Stimulated activated naive CD8-positive, alpha-beta T cell treated with anti-CD3 and anti-CD28 coated beads, Interleukin-15, amount 100 ng/mL, for 72 hours (primary cell): ENCODE results near the gene TRDN.
"Not testable (repeated sequence)": the region's sequence is repeated elsewhere in the genome, so short reads cannot be mapped to it uniquely, and the experiment has no call there.

ENCODE experiments used
- ATAC-seq: fragments of 150-1000 bp; cut with Tn5 transposase; 2 replicates; pipeline ENCODE4 v1.10.0; 2021; ENCODE audit warnings: mild to moderate bottlenecking, moderate library complexity
- DNase-seq, 2 donors: peaks; one replicate each; pipeline ENCODE4 v3.0.0; 2021 to 2022
- H3K27ac Mint-ChIP-seq, 2 donors: one replicate each; pipeline ENCODE4 v1.8.0; 2022; ENCODE audit warnings: mild to moderate bottlenecking in 2 of 2, mixed read lengths in 2 of 2, moderate library complexity in 2 of 2
- H3K27me3 Mint-ChIP-seq: one replicate; pipeline ENCODE4 v1.8.0; 2022; ENCODE audit warnings: mixed read lengths
- H3K4me1 Mint-ChIP-seq: one replicate; pipeline ENCODE4 v1.8.0; 2022; ENCODE audit warnings: mild to moderate bottlenecking, mixed read lengths
- H3K4me3 Mint-ChIP-seq, 2 donors: one replicate each; pipeline ENCODE4 v1.8.0; 2022; ENCODE audit warnings: mild to moderate bottlenecking in 2 of 2, mixed read lengths in 2 of 2, moderate library complexity in 1 of 2
- H3K9me3 Mint-ChIP-seq, 2 donors: one replicate each; pipeline ENCODE4 v1.8.0; 2022; ENCODE audit warnings: mixed read lengths in 2 of 2

Gene TRDN

DNA sequence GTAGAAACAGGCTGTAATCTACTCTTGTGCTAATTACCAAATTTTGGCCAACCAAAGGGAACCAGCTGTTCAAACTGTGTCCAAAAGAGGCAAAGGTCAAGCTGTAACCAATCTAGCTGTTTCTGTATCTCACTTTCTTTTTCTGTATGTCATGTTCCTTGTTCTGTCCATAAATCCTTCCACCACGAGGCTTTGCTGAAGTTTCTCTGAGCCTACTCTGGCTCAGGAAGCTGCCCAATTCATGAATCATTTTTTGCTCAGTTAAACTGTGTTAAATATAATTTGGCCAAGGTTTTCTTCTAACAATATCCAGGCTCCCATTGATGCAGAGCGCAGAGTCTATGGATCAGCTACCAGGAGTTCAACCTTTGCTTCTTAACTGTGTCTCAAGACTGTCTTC is 272.8 kb downstream of the TRDN start:
- Mint-ChIP-seq H3K27ac (no peak overlapping the region), H3K4me1 (no peaks in the 10 kb centered on the region)

DNA sequence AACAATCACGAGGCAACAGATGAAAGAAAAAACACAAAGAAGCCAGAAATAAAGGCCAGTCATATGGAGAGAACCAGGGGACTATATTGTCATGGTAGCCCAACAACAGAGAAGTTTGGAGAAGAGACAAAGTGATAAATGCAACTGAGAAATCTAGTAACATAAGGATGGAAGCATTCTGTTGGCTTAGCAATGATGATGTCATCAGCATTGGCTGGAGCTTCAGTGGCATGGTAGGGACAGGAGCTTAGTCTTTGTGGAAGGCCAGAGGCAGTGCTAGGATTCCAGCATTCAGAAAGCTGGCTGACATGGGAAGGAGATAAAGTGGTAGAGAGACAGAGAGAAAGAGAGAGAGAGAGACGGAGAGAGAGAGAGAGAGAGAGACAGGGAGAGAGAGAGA is 276.4 kb downstream of the TRDN start:
- no peak overlapping the region for H3K4me3 Mint-ChIP-seq
- H3K9me3 Mint-ChIP-seq, result peaks cover 6 to 22% of the 10 kb centered on the region in 2 donors
- no peak overlapping the region for H3K27ac Mint-ChIP-seq
- ATAC-seq (no peak), DNase-seq (no peak)
- H3K27me3 Mint-ChIP-seq, result no peaks in the 10 kb centered on the region
- no peaks in the 10 kb centered on the region for H3K4me1 Mint-ChIP-seq

More for the DNA sequence above, 272.8 kb downstream of the TRDN start:
- Mint-ChIP-seq H3K9me3 (peaks cover 6 to 22% of the 10 kb centered on the region in 2 donors), H3K27me3 (no peaks in the 10 kb centered on the region), H3K4me3 (no peak overlapping the region)
- DNase-seq, result no peak
- no peak for ATAC-seq

DNA sequence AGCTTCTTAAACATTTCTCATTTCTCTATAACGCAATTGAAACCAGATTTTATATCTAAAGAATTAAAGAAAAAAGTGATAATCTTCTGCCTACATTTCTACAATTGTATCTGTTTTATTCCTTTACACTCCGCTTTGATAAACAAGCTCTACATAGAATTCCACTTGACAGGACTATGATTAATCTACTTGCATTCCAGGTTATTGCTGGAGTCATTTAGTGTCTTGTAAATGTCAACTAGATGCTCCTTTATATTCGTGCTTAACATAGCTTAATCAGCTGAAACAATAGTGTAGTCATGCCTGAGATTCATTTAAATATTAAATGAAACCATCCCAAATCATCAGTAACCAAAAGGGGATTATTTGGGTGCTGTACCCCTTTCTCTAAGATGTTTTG is 284.0 kb downstream of the TRDN start:
- ATAC-seq, result no peak
- Mint-ChIP-seq H3K4me3 (no peak overlapping the region), H3K27ac (no peak overlapping the region), H3K27me3 (no peaks in the 10 kb centered on the region), H3K9me3 (no peaks in the 10 kb centered on the region), H3K4me1 (no peaks in the 10 kb centered on the region)
- DNase-seq, result no peak

DNA sequence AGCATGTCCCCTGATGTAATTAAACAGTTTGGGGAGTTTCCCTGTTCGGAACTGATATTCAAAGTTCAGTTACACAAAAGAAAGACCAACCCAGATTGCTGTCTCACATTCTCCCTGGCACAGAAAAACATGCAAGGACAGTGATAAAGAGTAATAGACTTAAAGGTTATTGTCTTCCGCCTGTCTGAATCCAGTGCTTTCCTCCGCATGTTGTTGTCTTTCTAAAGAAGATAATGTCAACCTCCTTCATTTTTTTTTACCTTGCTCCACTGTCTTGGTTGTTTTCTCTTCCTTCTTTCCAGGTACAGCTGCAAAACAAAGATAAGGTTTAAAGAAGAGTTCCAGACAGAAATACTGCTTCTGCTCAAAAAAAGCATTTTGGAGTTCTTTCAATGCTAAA is 284.5 kb downstream of the TRDN start:
- no peaks in the 10 kb centered on the region for H3K9me3 Mint-ChIP-seq

DNA sequence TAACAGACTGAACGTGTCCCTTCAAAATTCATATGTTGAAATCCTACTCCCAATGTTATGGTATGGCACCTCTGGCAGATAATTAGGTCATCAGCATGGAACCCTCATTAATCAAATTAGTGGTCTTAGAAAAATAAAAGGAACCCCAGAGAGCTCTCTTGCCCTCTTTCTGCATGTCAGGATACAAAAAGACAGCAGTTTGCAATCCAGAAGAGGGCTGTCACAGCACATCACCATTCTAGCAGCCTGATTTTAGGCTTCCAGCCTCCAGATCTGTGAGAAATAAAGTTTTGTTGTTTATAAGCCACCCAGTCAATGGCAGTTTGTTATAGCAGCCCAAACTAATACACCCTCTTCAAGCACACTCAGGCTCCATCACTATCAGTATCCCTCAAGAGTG is 292.9 kb downstream of the TRDN start:
- no peaks in the 10 kb centered on the region for H3K27me3 Mint-ChIP-seq
- ATAC-seq, result no peak
- H3K9me3 Mint-ChIP-seq, result no peaks in the 10 kb centered on the region
- no peak overlapping the region for H3K4me3 Mint-ChIP-seq
- H3K4me1 Mint-ChIP-seq, result no peaks in the 10 kb centered on the region
- no peak for DNase-seq
- no peak overlapping the region for H3K27ac Mint-ChIP-seq

More for the DNA sequence above, 284.5 kb downstream of the TRDN start:
- Mint-ChIP-seq H3K4me3 (no peak overlapping the region), H3K27me3 (no peaks in the 10 kb centered on the region), H3K27ac (no peak overlapping the region), H3K4me1 (no peaks in the 10 kb centered on the region)
- no peak for DNase-seq
- ATAC-seq, result no peak

DNA sequence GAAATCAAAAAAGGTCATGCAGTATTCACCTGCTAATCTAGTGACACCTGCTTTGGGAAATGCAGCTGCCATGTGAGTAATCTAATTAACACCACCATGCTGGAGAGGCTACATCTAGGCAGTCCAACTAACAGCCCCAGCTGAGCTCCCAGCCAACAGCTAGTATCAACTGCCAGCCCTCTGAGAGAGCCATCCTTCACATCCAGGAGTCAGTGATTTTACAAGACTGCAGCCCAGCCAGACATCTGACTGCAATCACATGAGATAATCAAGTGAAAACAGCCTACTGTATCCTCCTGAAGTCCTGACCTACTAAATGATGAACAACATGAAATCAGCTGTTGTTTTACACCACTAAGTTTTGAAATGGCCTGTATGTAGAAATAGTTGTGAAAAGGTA is 298.4 kb downstream of the TRDN start:
- ATAC-seq (no peak), DNase-seq (no peak)
- no peaks in the 10 kb centered on the region for H3K27me3 Mint-ChIP-seq
- no peak overlapping the region for H3K4me3 Mint-ChIP-seq
- H3K4me1 Mint-ChIP-seq, result no peaks in the 10 kb centered on the region
- no peaks in the 10 kb centered on the region for H3K9me3 Mint-ChIP-seq
- H3K27ac Mint-ChIP-seq, result no peak overlapping the region

DNA sequence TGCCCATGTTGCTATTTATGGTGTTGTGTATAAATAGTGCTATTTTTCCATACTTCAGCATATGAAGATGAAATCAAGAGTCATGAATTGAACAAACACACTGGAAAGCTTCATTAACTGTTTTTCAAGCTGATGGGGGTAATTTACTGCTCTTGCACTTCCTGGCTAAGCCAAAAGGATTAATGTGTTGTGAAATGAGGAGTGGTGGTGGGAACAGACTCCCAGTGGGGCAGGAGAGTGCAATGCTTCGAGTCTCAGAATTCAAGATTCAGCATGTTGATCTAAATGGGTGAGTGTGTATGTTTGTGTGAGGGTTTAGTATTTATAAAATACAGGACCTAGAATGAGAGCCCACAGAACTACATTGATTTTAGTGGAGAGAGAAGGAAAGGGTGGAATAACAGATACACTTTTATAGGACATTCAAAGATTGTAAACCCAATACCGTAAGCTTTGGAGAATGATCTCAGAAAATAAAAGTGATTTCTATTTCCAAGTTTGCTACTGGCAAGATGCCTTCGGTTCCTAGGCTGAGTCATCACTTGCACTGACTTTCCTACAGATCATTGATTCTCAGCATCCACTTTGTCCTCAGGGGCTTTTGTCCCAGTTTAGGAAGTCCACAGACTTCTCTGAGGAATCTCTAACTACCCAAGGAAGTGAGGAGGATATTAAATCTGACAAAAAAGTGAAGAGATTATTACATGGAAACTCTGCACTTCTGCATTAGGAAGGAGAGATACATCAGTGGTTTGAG is 303.6 kb downstream of the TRDN start:
- H3K27ac Mint-ChIP-seq, result no peak overlapping the region
- ATAC-seq (no peak), DNase-seq (no peak)
- H3K27me3 Mint-ChIP-seq, result no peaks in the 10 kb centered on the region
- H3K9me3 Mint-ChIP-seq, result peaks cover 0 to under 1% of the 10 kb centered on the region in 2 donors
- H3K4me3 Mint-ChIP-seq, result no peak overlapping the region
- H3K4me1 Mint-ChIP-seq, result no peaks in the 10 kb centered on the region

DNA sequence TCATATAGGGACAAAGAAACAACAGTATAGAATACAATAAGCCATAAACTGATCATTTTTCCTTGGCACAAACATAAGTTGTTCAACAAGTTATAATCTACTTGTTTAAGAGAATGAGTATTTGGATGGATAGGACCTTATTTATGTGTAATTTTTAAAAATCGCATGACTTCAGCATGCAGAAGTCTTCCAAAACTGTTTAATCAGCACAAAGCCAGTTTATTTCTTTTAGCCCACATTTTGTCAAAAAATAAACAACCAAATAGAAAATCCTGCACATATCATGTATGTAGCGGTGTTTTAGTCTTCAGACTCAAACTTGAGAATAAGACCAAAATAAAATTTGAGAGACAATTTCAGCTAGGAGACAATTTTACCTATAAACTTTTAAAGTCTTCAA is 304.7 kb downstream of the TRDN start:
- Mint-ChIP-seq H3K4me3 (no peak overlapping the region), H3K9me3 (peaks cover 0 to 4% of the 10 kb centered on the region in 2 donors), H3K27me3 (no peaks in the 10 kb centered on the region), H3K27ac (no peak overlapping the region), H3K4me1 (no peaks in the 10 kb centered on the region)
- ATAC-seq (no peak), DNase-seq (no peak)

DNA sequence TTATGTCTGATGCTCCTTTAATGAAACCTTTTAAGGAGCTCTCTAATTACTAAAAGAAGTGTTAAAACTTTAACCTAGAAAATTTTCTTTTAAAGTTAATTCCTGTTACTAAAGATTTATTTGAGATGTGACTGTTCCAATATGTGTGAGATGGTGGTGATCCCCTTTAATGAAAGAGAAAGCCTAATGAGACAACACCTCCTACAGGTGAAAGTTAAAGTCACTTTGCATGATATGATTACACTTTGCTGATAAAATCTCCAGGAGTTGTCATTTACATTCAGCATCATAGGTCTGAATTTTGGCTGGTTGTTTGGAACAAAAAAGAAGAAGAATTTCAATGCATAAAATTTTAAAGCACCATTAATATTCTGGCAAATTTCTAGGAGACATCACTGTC is 307.4 kb downstream of the TRDN start:
- no peak overlapping the region for H3K4me3 Mint-ChIP-seq
- ATAC-seq, result no peak

DNA sequence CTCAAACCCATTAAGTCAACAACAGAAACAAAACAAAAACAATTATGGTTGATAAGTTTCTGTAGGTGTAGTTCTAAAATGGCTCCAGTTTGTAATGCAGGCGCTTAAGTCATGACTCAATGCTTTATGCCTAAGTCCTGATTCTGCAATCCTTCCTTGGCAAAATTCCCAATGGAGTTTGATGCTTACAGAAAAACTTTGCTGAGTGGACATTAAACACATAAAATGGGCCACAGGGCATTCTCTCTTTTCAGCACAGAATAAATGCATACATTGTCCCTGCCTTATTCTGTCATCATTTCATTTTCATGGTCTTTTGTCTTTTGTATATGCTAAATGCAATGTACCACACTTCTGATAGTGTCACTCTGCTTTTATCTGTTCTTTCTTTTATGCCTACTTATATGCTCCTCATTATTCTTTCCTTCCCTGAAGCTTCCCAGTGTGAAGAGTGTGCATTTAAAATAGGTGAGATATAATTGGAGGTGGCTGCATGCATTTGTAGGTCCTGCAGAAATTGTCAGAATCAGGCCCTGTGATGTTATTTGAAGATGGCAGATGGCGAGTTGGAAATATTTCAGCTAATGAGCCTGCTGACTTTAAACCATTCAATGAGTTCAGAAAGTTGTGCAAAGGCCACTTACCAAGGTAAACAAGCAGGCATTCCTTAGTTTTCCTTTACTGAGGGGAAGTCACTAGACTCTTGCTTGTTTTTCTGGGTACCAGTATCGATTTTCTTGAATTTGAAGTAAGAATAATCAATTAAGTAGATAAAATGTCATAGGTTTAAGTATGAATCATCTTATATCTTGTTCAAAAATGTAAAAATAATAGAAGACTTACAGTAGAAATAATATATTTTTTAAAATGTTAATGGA is 313.1 kb downstream of the TRDN start:
- Mint-ChIP-seq H3K27me3 (no peaks in the 10 kb centered on the region), H3K27ac (no peak overlapping the region), H3K9me3 (peaks cover 0 to 4% of the 10 kb centered on the region in 2 donors), H3K4me1 (no peaks in the 10 kb centered on the region), H3K4me3 (no peak overlapping the region)
- no peak for DNase-seq
- no peak for ATAC-seq

More for the DNA sequence above, 307.4 kb downstream of the TRDN start:
- Mint-ChIP-seq H3K4me1 (no peaks in the 10 kb centered on the region), H3K27me3 (no peaks in the 10 kb centered on the region), H3K27ac (no peak overlapping the region), H3K9me3 (peaks cover 0 to 4% of the 10 kb centered on the region in 2 donors)
- DNase-seq, result no peak

DNA sequence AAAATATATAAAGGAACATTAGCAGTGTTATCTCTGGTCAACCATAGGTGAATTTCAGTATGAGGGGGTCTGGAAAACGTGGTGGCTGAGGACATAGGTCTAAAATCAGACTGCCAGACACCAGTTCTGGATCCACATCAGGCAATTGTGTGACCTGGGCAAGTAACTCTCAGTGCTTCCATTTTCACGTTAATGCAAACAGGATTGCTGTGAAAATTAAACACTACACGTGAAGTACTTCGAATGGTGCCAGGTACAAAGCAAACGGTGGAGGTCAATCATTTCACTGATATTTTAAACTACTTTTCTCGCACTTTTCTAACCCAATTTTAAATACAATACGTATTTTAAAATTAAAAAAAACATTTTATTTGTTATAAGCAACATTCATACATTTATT is 315.7 kb downstream of the TRDN start:
- Mint-ChIP-seq H3K4me3 (no peak overlapping the region), H3K27ac (no peak overlapping the region), H3K27me3 (no peaks in the 10 kb centered on the region), H3K4me1 (no peaks in the 10 kb centered on the region), H3K9me3 (no peaks in the 10 kb centered on the region)
- ATAC-seq, result no peak
- DNase-seq, result no peak

DNA sequence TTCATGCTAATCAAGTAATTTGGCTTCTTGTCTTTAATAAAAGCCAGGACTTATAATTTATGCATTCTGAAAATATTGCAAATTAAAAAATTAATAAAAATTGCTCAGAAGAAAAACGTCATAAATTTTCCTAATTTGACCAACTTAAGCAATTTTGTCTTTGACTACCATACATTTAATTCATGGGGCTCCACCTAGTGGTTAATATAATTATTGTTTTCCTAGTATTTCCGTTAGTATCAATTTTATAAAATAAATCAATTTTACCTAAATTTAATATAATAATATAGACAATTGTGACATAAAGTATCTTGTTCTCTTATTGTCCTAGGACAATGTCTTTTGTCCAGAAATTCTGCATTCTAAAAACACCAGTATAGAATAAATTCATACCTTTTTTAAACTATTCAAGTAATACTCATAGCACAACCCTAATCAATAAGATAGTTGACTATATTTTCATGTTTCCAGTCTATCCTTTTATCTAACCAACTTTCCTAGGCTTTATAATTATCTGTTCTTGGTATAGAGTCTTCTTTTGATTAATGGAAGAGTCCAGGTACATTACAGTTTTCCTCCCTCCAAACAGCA is 319.9 kb downstream of the TRDN start:
- H3K4me3 Mint-ChIP-seq, result no peak overlapping the region
- no peaks in the 10 kb centered on the region for H3K27me3 Mint-ChIP-seq
- H3K27ac Mint-ChIP-seq, result no peak overlapping the region
- no peaks in the 10 kb centered on the region for H3K9me3 Mint-ChIP-seq
- no peaks in the 10 kb centered on the region for H3K4me1 Mint-ChIP-seq
- no peak for DNase-seq
- no peak for ATAC-seq

DNA sequence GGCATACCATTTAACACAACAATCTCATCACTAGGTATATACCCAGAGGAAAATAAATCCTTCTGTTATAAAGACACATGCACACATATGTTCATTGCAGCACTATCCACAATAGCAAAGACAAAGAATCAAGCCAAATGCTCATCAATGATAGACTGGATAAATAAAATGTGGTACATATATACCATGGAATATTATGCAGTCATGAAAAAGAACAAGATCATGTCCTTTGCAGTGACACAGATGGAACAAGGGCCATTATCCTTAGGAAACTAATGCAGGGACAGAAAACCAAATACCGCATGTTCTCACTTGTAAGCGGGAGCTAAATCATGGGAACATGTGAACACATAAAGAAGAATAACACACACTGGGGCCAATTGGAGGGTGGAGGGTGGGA is 322.3 kb downstream of the TRDN start:
- not testable (repeated sequence) for H3K27ac Mint-ChIP-seq, H3K4me3 Mint-ChIP-seq, ATAC-seq, H3K4me1 Mint-ChIP-seq, H3K27me3 Mint-ChIP-seq, DNase-seq, H3K9me3 Mint-ChIP-seq

DNA sequence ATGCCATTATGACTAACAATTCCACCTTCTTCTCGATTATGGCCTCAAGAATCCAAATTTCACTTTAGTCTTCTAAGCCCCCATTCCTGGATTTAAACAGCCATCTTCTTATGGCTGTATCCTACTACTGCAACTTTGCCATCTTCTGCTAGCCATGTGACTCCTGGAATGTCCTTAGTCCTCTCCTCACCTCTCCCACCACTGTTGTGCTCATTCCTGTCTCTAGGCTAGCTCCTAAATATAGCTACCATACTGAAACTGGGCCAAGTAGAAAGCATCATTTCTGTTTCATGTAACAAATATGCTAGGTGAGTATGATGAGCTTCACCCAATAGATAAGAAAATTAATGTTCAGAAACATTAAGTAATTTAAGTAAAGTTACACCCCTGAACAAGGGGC is 327.6 kb downstream of the TRDN start:
- Mint-ChIP-seq H3K4me1 (no peaks in the 10 kb centered on the region), H3K9me3 (no peaks in the 10 kb centered on the region), H3K4me3 (no peak overlapping the region), H3K27me3 (no peaks in the 10 kb centered on the region), H3K27ac (no peak overlapping the region)
- DNase-seq, result no peak
- no peak for ATAC-seq

DNA sequence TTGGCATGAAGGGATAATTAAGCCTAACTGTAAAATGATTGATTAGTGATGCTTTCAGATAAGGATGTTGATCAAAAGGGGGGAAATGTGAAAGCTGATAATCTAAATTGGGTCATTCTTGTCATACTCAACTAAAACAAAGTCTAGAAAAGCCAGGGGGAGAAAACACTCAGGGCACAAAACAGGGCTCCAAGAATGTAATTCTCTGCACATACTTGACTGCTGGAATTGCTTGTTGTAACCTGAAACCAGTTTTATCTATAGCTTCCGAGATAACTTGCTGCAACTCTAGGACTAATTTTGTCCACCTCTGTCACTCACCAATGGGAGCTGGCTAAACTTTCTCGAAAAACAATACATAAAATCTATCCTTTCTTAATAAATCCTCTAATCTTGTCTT is 330.4 kb downstream of the TRDN start:
- DNase-seq, result no peak
- no peak for ATAC-seq
- Mint-ChIP-seq H3K27ac (no peak overlapping the region), H3K4me3 (no peak overlapping the region), H3K27me3 (no peaks in the 10 kb centered on the region), H3K9me3 (no peaks in the 10 kb centered on the region), H3K4me1 (no peaks in the 10 kb centered on the region)

DNA sequence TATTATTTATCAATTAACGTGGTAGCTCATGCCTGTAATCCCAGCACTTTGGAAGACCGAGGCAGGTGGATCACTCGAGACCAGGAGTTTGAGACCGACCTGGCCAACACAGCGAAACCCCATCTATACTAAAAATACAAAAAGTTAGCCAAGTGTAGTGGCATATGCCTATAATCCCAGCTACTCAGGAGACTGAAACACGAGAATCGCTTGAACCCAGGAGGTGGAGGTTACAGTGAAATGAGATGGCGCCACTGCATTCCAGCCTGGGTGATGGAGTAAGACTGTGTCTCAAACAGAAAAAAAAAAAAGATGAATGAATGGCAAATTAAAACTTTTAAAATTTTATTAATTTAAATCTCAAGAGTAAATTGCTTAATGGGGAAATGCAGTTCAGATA is 341.1 kb downstream of the TRDN start:
- Mint-ChIP-seq H3K4me3 (no peak overlapping the region), H3K27ac (no peak overlapping the region), H3K9me3 (peaks cover 0 to 6% of the 10 kb centered on the region in 2 donors), H3K27me3 (no peaks in the 10 kb centered on the region), H3K4me1 (no peaks in the 10 kb centered on the region)
- DNase-seq (no peak), ATAC-seq (no peak)
